Parathyroid adenoma (tissue), 2 donors: ENCODE measurements around the gene EMX2.
"Not testable (repeated sequence)": the region's sequence is repeated elsewhere in the genome, so short reads cannot be mapped to it uniquely, and the experiment has no call there.

Experiments
- H2AFZ ChIP-seq: fragments of 300-600 bp; sonication (generic); one replicate; pipeline ENCODE4 v1.7.0; 2017; ENCODE audit warnings: antibody characterized with exemption, mild to moderate bottlenecking
- H3K27ac ChIP-seq: fragments of 300-600 bp; sonication (generic); one replicate; pipeline ENCODE4 v1.7.0; 2017
- H3K27me3 ChIP-seq: fragments of 300-600 bp; sonication (generic); one replicate; pipeline ENCODE4 v1.7.0; 2017; ENCODE audit warnings: low read length; ENCODE audit not compliant: control insufficient read depth, insufficient read depth
- H3K36me3 ChIP-seq: fragments of 300-600 bp; sonication (generic); one replicate; pipeline ENCODE4 v1.7.0; 2017; ENCODE audit warnings: low read length; ENCODE audit not compliant: control insufficient read depth, insufficient read depth
- H3K4me1 ChIP-seq: fragments of 300-600 bp; sonication (generic); one replicate; pipeline ENCODE4 v1.7.0; 2017; ENCODE audit warnings: control low read depth
- H3K4me2 ChIP-seq: fragments of 300-600 bp; sonication (generic); one replicate; pipeline ENCODE4 v1.7.0; 2017; ENCODE audit warnings: low read length
- H3K4me3 ChIP-seq: fragments of 300-600 bp; sonication (generic); one replicate; pipeline ENCODE4 v1.7.0; 2017; ENCODE audit warnings: low read depth, low read length
- H3K79me2 ChIP-seq: fragments of 300-600 bp; sonication (generic); one replicate; pipeline ENCODE4 v1.7.0; 2017; ENCODE audit warnings: control low read depth
- H3K9ac ChIP-seq: fragments of 300-600 bp; sonication (generic); one replicate; pipeline ENCODE4 v1.7.0; 2017; ENCODE audit warnings: mild to moderate bottlenecking
- H3K9me3 ChIP-seq: fragments of 300-600 bp; sonication (generic); one replicate; pipeline ENCODE4 v1.7.0; 2017; ENCODE audit warnings: low read length; ENCODE audit not compliant: control insufficient read depth
- TF ChIP-seq, protein P1 (sequence below): fragments of 300-600 bp; sonication (generic); IDR thresholded peaks from one replicate; pipeline ENCODE4 v1.7.0; 2017; ENCODE audit warnings: antibody characterized with exemption, mild to moderate bottlenecking
- donor health status: primary hyperparathyroidism.

The EMX2 gene

DNA sequence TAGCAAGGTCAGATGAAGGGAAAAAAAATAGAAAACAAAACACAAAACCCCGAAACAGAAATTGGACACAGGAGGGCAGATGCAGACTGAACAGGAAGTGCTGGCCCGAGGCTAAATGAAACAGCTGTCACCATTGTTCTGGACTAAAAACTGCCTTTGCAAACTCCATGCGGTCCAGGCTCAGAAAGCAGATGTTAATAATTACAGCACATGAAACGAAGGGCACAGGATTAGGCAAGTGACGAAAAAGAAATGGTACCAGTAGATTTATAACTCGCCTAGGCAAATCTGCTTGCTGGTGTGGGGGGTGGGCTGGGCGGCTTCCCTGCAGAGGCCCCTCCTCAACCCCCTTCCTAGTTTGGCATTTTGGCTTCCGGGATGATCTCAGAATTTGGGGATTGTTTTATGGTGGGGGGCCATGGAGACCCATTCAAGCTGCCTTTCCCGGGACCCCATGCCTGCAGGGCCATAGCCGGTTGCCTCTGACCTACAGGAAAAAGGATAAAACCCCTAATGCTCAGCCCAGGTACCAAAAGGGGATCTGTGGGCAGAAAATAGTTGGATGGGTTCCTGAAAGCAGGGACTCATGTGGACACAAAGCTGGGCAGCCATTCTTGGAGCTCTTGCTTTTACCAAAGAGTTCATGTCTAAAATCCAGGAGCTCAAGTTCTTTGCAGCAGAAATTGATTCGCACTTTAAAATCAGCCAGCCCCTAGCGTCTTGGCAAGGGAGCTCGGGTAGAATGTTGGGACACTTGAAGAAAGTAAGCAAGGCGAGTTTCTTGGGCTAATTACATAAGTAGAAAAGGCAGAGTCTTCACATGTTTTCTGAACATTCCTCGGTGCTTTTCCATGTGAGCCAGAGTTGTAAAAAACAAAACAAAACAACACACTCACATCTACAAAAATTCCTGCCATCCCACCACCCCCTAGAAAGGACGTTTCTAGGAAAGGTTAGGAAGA, 39.0 kb upstream of the EMX2 start:
- no peaks in the 10 kb centered on the region for H3K4me1 ChIP-seq
- no peak overlapping the region for H3K9ac ChIP-seq
- H3K27ac ChIP-seq, result no peak overlapping the region
- no peaks in the 10 kb centered on the region for H3K79me2 ChIP-seq
- H3K4me2 ChIP-seq, result no peak overlapping the region
- TF ChIP-seq, protein P1, sequence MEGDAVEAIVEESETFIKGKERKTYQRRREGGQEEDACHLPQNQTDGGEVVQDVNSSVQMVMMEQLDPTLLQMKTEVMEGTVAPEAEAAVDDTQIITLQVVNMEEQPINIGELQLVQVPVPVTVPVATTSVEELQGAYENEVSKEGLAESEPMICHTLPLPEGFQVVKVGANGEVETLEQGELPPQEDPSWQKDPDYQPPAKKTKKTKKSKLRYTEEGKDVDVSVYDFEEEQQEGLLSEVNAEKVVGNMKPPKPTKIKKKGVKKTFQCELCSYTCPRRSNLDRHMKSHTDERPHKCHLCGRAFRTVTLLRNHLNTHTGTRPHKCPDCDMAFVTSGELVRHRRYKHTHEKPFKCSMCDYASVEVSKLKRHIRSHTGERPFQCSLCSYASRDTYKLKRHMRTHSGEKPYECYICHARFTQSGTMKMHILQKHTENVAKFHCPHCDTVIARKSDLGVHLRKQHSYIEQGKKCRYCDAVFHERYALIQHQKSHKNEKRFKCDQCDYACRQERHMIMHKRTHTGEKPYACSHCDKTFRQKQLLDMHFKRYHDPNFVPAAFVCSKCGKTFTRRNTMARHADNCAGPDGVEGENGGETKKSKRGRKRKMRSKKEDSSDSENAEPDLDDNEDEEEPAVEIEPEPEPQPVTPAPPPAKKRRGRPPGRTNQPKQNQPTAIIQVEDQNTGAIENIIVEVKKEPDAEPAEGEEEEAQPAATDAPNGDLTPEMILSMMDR, result no peak
- no peaks in the 10 kb centered on the region for H3K36me3 ChIP-seq
- no peak overlapping the region for H2AFZ ChIP-seq
- no peaks in the 10 kb centered on the region for H3K27me3 ChIP-seq
- H3K4me3 ChIP-seq, result no peak overlapping the region
- H3K9me3 ChIP-seq, result no peaks in the 10 kb centered on the region

DNA sequence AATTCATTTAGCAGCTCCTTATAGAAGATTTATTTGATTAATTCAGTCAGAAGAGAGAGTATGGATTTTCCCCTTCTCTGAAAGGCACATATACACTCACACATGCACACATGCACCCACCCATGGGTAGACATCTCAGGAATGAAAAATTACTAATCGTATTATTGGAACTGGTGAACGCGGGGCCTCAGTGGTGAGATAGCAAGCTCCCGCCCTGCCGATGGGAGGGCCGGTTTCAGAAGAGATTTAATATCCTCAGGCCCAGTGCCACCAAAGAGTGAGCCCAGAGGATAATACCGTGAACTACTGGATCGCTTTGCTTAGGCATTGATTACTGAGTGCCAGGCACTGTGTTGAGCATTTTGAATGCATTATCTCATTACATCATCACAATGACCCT, 38.0 kb upstream of the EMX2 start:
- Histone ChIP-seq H3K27me3 (no peaks in the 10 kb centered on the region), H3K36me3 (no peaks in the 10 kb centered on the region), H3K79me2 (no peaks in the 10 kb centered on the region), H3K4me3 (no peak overlapping the region), H3K9ac (no peak overlapping the region), H3K27ac (no peak overlapping the region), H2AFZ (no peak overlapping the region), H3K9me3 (no peaks in the 10 kb centered on the region), H3K4me2 (no peak overlapping the region), H3K4me1 (no peaks in the 10 kb centered on the region)
- TF ChIP-seq, protein P1, result no peak

DNA sequence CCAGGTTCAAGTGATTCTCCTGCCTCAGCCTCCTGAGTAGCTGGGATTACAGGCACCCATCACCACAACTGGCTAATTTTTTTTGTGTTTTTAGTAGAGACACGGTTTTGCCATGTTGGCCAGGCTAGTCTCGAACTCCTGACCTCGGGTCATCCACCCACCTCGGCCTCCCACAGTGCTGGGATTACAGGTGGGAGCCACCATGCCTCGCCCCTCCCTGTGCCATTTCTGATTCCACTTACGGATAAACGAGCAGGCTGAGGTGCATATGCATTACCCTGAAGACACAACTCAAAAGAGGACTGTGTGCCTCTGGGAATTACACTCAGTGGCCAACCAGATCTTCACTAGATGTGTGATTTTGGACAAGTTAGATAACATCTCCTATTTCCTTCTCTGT, 35.5 kb upstream of the EMX2 start:
- H3K36me3 ChIP-seq, result not testable (repeated sequence)

DNA sequence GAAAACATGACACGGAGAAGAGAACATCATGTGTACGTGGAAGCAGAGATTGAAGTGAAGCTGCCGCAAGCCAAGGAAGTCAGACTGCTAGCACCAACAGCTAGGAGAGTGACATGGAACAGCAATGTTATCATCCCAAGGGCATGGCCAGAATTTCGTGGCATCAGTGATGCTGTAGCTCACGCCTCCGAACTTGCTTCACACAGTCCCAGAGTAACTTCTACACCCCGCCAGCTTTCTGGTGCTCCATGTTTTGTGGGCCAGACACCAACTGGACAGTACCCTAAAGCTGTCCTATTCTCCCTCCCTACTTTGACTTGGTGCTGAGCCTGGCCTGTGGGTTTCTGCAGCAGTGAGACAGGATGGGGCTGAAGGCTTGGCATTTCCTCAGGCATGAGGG, 33.0 kb upstream of the EMX2 start:
- no peaks in the 10 kb centered on the region for H3K36me3 ChIP-seq
- no peak overlapping the region for H3K4me3 ChIP-seq
- no peak overlapping the region for H3K27ac ChIP-seq
- H3K27me3 ChIP-seq, result no peaks in the 10 kb centered on the region
- no peaks in the 10 kb centered on the region for H3K4me1 ChIP-seq
- no peaks in the 10 kb centered on the region for H3K79me2 ChIP-seq
- no peaks in the 10 kb centered on the region for H3K9me3 ChIP-seq
- no peak overlapping the region for H3K4me2 ChIP-seq
- no peak overlapping the region for H2AFZ ChIP-seq
- TF ChIP-seq, protein P1, result no peak
- H3K9ac ChIP-seq, result no peak overlapping the region

More for the DNA sequence above, 35.5 kb upstream of the EMX2 start:
- not testable (repeated sequence) for H3K27me3 ChIP-seq, H3K4me3 ChIP-seq, H3K9ac ChIP-seq, H3K27ac ChIP-seq, H3K79me2 ChIP-seq, H3K4me2 ChIP-seq, H2AFZ ChIP-seq, H3K4me1 ChIP-seq, H3K9me3 ChIP-seq

DNA sequence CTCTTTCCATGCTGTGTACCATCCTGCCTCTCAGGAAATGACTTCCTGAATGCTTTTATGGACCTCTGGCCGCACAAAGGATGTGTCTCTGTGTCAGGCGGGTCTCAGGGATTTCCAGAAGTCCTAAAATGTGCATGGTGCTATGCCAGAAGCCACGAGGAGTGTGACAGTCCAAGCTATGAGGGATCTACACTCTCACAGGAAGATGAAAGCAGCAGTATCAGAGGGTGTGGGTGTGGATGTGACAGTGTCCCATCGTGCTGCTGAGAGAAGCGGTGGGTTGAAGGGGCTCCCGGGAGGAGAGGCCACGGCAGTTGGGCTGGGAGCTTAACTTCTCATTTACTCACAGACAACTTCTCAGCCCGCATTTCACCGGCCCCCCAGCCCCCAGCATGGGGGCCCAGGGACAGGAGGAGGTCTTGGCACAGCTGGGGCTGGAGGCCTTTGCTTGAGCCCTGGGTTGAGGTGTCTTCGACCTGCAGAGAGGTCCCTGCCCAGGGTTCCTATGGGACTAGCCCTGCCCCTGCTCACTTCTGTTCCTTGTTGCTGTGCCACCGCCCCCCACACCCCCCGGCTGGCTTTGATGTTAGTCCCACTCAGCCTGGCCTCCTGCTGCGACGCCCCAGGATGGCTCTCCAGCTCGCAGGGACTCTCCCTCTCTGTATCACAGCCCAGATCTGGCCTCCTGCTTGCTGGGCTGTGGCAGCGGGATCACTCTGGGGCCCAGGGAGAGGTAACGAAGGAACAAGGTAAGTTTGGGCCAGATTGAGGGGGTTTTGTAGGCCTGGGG, 30.8 kb upstream of the EMX2 start:
- Histone ChIP-seq H3K9ac (no peak overlapping the region), H3K36me3 (no peaks in the 10 kb centered on the region), H2AFZ (no peak overlapping the region), H3K79me2 (no peaks in the 10 kb centered on the region), H3K27ac (no peak overlapping the region), H3K9me3 (no peaks in the 10 kb centered on the region), H3K4me3 (no peak overlapping the region), H3K4me2 (no peak overlapping the region), H3K27me3 (no peaks in the 10 kb centered on the region), H3K4me1 (no peaks in the 10 kb centered on the region)
- TF ChIP-seq, protein P1, result no peak
